ENCODE measurements around the gene G3BP1. TPM values are rescaled to one million over a fixed set of nuclear protein-coding genes. Genes with fewer than 3 reads are reported as not detected.

G3BP1 gene
- total RNA-seq, 4 donors from 2014 or later: 95.9 to 177 (median 131) TPM

DNA sequence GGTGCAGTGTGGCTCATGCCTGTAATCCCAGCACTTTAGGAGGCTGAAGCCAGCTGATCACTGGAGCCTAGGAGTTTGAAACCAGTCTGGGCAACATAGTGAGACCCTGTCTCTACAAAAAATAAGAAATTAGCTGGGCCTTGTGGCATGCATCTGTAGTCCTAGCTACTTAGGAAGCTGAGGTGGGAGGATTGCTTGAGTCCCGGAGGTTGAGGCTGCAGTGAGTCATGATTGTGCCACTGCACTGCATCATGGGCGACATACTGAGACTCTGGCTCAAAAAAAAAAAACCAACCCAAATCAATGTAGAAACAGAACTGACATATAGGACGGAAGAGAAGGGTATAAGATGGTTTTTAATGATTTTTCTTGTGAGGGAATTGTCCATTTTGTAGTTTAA is 27.7 kb downstream of the G3BP1 start:
- intact Hi-C loops (cut with DNase I): no loop called here
- Histone ChIP-seq H3K27me3 (no peaks in the 10 kb centered on the region), H3K36me3 (peaks cover 66 to 69% of the 10 kb centered on the region in 2 donors), H3K4me3 (replicated peaks in 1 of 3) (no peak overlapping the region), H3K4me1 (no peaks in the 10 kb centered on the region), H3K27ac (no peak overlapping the region), H3K9me3 (no peaks in the 10 kb centered on the region)
- no peak for DNase-seq
- WGBS, 2 donors: 93% methylated on average over 3 of the region's 3 CpGs
- TF ChIP-seq, protein P1, sequence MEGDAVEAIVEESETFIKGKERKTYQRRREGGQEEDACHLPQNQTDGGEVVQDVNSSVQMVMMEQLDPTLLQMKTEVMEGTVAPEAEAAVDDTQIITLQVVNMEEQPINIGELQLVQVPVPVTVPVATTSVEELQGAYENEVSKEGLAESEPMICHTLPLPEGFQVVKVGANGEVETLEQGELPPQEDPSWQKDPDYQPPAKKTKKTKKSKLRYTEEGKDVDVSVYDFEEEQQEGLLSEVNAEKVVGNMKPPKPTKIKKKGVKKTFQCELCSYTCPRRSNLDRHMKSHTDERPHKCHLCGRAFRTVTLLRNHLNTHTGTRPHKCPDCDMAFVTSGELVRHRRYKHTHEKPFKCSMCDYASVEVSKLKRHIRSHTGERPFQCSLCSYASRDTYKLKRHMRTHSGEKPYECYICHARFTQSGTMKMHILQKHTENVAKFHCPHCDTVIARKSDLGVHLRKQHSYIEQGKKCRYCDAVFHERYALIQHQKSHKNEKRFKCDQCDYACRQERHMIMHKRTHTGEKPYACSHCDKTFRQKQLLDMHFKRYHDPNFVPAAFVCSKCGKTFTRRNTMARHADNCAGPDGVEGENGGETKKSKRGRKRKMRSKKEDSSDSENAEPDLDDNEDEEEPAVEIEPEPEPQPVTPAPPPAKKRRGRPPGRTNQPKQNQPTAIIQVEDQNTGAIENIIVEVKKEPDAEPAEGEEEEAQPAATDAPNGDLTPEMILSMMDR (IDR thresholded peaks at IDR 0.05): no peak
- no peak for TF ChIP-seq POLR2A (IDR thresholded peaks at IDR 0.05)

- TF ChIP-seq, protein P1 (IDR thresholded peaks at IDR 0.05): no peak
- TF ChIP-seq POLR2A (IDR thresholded peaks at IDR 0.05): no peak
- no peak for DNase-seq
- Histone ChIP-seq H3K27ac (no peak overlapping the region), H3K27me3 (no peaks in the 10 kb centered on the region), H3K4me3 (replicated peaks in 1 of 3) (no peak overlapping the region), H3K9me3 (no peaks in the 10 kb centered on the region), H3K36me3 (peaks cover 56 to 65% of the 10 kb centered on the region in 2 donors), H3K4me1 (no peaks in the 10 kb centered on the region)
- intact Hi-C loops (cut with DNase I): no loop called here
- 89 to 93% methylated on average over 2 of the region's 2 CpGs for WGBS, 2 donors
These were observed 28.8 kb downstream of the G3BP1 start for GRCh38 chr5:151800532-151800931.

DNA sequence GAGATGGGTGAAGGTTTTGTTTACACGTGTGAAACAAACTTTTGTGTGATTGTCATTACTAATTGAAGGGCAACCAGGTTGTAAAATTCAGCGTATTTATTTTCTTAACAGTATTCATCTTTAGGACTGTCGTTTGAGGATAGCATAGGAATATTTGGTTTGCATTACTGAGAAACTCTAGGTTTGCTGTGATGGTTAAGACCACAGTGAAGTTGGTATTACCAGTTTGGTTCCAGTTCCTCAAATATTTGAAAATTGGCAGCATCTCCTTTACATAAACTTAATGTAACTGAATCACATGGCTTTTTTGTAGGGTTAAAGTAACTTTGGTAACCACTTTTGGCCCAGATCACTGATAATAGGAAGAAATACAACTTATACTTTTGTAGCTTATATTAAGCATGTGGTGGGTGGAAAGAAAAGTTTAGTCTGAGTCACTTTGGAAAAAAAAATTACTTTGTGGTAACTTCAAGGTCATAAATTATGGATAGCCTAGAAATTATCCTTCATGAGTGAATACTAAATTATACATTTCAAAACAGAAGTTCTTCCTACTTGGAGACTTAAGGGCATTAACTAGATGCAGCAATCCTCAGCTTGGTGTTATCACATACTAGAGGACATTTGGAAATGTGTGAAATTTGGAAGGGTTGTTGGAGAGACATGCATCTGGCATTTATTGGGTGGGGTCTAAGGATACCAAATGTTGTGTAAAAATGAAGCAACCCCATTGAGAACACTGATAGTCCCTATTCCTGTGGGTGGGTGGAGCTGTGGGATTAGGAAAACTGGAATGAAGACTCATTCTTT is 33.9 kb downstream of the G3BP1 start:
- WGBS, 2 donors: 92 to 95% methylated on average over 3 of the region's 3 CpGs
- Histone ChIP-seq H3K36me3 (peaks cover 26 to 34% of the 10 kb centered on the region in 2 donors), H3K27ac (no peak overlapping the region), H3K9me3 (no peaks in the 10 kb centered on the region), H3K27me3 (no peaks in the 10 kb centered on the region), H3K4me1 (peaks cover 7 to 10% of the 10 kb centered on the region in 2 donors), H3K4me3 (replicated peaks in 1 of 3) (no peak overlapping the region)
- DNase-seq: no peak
- intact Hi-C loops (cut with DNase I): no loop called here
- TF ChIP-seq, protein P1 (IDR thresholded peaks at IDR 0.05): no peak
- TF ChIP-seq POLR2A (IDR thresholded peaks at IDR 0.05): no peak

- intact Hi-C loops (cut with DNase I): no loop called here
- TF ChIP-seq, protein P1 (IDR thresholded peaks at IDR 0.05): no peak
- TF ChIP-seq POLR2A (IDR thresholded peaks at IDR 0.05): no peak
- Histone ChIP-seq H3K4me3 (replicated peaks in 1 of 3) (no peak overlapping the region), H3K27ac (no peak overlapping the region), H3K27me3 (no peaks in the 10 kb centered on the region), H3K4me1 (peaks cover 7 to 10% of the 10 kb centered on the region in 2 donors), H3K36me3 (peaks cover 5 to 8% of the 10 kb centered on the region in 2 donors), H3K9me3 (no peaks in the 10 kb centered on the region)
- 88 to 90% methylated on average over 4 of the region's 4 CpGs for WGBS, 2 donors
- DNase-seq: no peak
These were observed 36.9 kb downstream of the G3BP1 start for GRCh38 chr5:151808451-151809169.

GRCh38 chr5:151810449-151810848 is 38.7 kb downstream of the G3BP1 start:
- peaks cover 0 to 3% of the 10 kb centered on the region in 2 donors for H3K36me3 ChIP-seq
- DNase-seq: no peak
- no peaks in the 10 kb centered on the region for H3K9me3 ChIP-seq
- H3K4me1 ChIP-seq: peaks cover 13 to 17% of the 10 kb centered on the region in 2 donors
- 48 to 100% methylated on average over 1 of the region's 1 CpG for WGBS, 2 donors
- H3K27ac ChIP-seq: no peak overlapping the region
- TF ChIP-seq, protein P1 (IDR thresholded peaks at IDR 0.05): no peak
- TF ChIP-seq POLR2A (IDR thresholded peaks at IDR 0.05): no peak
- no peak overlapping the region for H3K4me3 ChIP-seq (replicated peaks in 1 of 3)
- intact Hi-C loops (cut with DNase I): no loop called here
- H3K27me3 ChIP-seq: no peaks in the 10 kb centered on the region

Measured in thyroid gland (tissue), 4 donors.